RWPE2 (cell line): Measurements from ENCODE around the gene TP63.

Experiments used
- ATAC-seq: fragments of 200-7000 bp; cut with Tn5 transposase; 3 replicates; pipeline ENCODE4 v1.9.1; 2021; ENCODE audit warnings: low read depth
- DNase-seq: peaks from one replicate; pipeline ENCODE4 v3.0.0-alpha.2; 2020; ENCODE audit warnings: low spot score
- H3K27ac ChIP-seq: fragments of 450-650 bp; 2 replicates; pipeline ENCODE4 v1.5.1; 2017; ENCODE audit warnings: mild to moderate bottlenecking; ENCODE audit not compliant: poor library complexity, severe bottlenecking
- H3K27me3 ChIP-seq: fragments of 250-450 bp; sonication (Bioruptor Pico); 2 replicates; pipeline ENCODE4 v1.5.1; 2021; ENCODE audit warnings: mild to moderate bottlenecking, moderate library complexity; ENCODE audit not compliant: insufficient read depth, poor library complexity, severe bottlenecking
- H3K36me3 ChIP-seq: fragments of 250-450 bp; sonication (Bioruptor Pico); 2 replicates; pipeline ENCODE4 v1.5.1; 2020; ENCODE audit warnings: low read depth, mild to moderate bottlenecking, moderate library complexity
- H3K4me1 ChIP-seq: fragments of 250-450 bp; sonication (Bioruptor Pico); 2 replicates; pipeline ENCODE4 v1.5.1; 2021; ENCODE audit warnings: mild to moderate bottlenecking, moderate library complexity; ENCODE audit not compliant: insufficient read depth, poor library complexity, severe bottlenecking
- H3K4me3 ChIP-seq: fragments of 250-450 bp; sonication (Bioruptor Pico); 2 replicates; pipeline ENCODE4 v1.5.1; 2021; ENCODE audit warnings: mild to moderate bottlenecking, moderate library complexity; ENCODE audit not compliant: severe bottlenecking
- H3K9me3 ChIP-seq: fragments of 250-450 bp; sonication (Bioruptor Pico); 2 replicates; pipeline ENCODE4 v1.5.1; 2021; ENCODE audit warnings: mild to moderate bottlenecking, moderate library complexity; ENCODE audit not compliant: severe bottlenecking
- CTCF ChIP-seq: fragments of 450-650 bp; IDR thresholded peaks from one replicate; pipeline ENCODE4 v1.5.1; 2017; ENCODE audit warnings: mild to moderate bottlenecking, moderate library complexity; ENCODE audit not compliant: poor library complexity, severe bottlenecking

Gene TP63

GRCh38 chr3:189613122-189613521 lies 18.1 kb upstream of the TP63 start:
- H3K27ac ChIP-seq, result no peak overlapping the region
- H3K4me1 ChIP-seq, result no peaks in the 10 kb centered on the region
- ATAC-seq (no peak), DNase-seq (no peak)
- H3K27me3 ChIP-seq, result no peaks in the 10 kb centered on the region
- no peak for TF ChIP-seq CTCF
- H3K9me3 ChIP-seq, result no peaks in the 10 kb centered on the region
- no peaks in the 10 kb centered on the region for H3K36me3 ChIP-seq
- H3K4me3 ChIP-seq, result no peak overlapping the region

GRCh38 chr3:189621948-189622603 lies 9.1 kb upstream of the TP63 start:
- Histone ChIP-seq H3K36me3 (no peaks in the 10 kb centered on the region), H3K9me3 (no peaks in the 10 kb centered on the region), H3K4me1 (no peaks in the 10 kb centered on the region), H3K27me3 (no peaks in the 10 kb centered on the region), H3K4me3 (no peak overlapping the region), H3K27ac (no peak overlapping the region)
- TF ChIP-seq CTCF, result no peak
- ATAC-seq (no peak), DNase-seq (no peak)

GRCh38 chr3:189622629-189623028 lies 8.6 kb upstream of the TP63 start:
- Histone ChIP-seq H3K4me1 (no peaks in the 10 kb centered on the region), H3K4me3 (no peak overlapping the region), H3K36me3 (no peaks in the 10 kb centered on the region), H3K9me3 (no peaks in the 10 kb centered on the region), H3K27ac (no peak overlapping the region), H3K27me3 (no peaks in the 10 kb centered on the region)
- no peak for TF ChIP-seq CTCF
- ATAC-seq (no peak), DNase-seq (no peak)

GRCh38 chr3:189624130-189624529 lies 7.1 kb upstream of the TP63 start:
- Histone ChIP-seq H3K27me3 (no peaks in the 10 kb centered on the region), H3K36me3 (no peaks in the 10 kb centered on the region), H3K4me3 (no peak overlapping the region), H3K4me1 (no peaks in the 10 kb centered on the region), H3K9me3 (no peaks in the 10 kb centered on the region), H3K27ac (no peak overlapping the region)
- TF ChIP-seq CTCF, result no peak
- no peak for DNase-seq
- no peak for ATAC-seq

GRCh38 chr3:189625071-189625470 lies 6.1 kb upstream of the TP63 start:
- Histone ChIP-seq H3K4me3 (no peak overlapping the region), H3K4me1 (no peaks in the 10 kb centered on the region), H3K36me3 (no peaks in the 10 kb centered on the region), H3K27ac (no peak overlapping the region), H3K9me3 (no peaks in the 10 kb centered on the region), H3K27me3 (no peaks in the 10 kb centered on the region)
- DNase-seq (no peak), ATAC-seq (no peak)
- TF ChIP-seq CTCF, result no peak
